IPS-18c (cell line): ENCODE measurements around the gene FN3KRP.
"Not testable (repeated sequence)": the region's sequence is repeated elsewhere in the genome, so short reads cannot be mapped to it uniquely, and the experiment has no call there.

Experiments used
- H3K4me3 ChIP-seq: 2 replicates; pipeline ENCODE4 v1.7.0; 2013; ENCODE audit warnings: low read depth, mild to moderate bottlenecking, low read length, moderate library complexity; ENCODE audit not compliant: insufficient read depth
- H3K9me3 ChIP-seq: one replicate; pipeline ENCODE4 v1.6.1; 2013; ENCODE audit warnings: mild to moderate bottlenecking, low read length, moderate library complexity; ENCODE audit not compliant: control insufficient read depth, insufficient read depth

FN3KRP gene

DNA sequence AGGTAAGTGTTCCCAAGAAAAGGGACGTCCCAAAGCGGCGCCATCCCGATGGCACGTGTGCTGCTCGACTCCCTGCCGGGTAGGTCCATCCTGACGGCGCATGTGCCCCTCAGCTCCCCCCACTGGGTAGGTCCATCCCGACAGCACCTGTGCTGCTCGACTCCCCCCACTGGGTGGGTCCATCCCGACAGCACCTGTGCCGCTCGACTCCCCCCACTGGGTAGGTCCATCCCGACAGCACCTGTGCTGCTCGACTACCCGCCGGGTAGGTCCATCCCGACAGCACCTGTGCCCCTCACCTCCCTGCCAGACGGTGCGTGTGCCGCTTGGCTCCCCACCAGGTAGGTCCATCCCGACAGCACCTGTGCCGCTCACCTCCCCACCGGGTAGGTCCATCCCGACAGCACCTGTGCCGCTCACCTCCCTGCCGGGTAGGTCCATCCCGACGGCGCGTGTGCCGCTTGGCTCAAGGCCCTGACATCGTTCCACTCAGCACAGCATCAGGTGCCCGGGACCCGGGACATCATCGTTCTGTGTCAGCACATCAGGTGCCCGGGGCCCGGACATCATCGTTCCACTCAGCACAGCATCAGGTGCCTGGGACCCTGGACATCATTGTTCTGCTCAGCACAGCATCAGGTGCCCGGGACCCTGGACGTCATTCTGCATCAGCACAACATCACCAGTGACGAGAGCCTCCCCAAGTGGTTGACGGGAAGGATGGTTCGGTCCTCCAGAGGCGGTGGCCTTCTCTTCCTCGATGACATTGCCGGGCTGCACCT is 13.2 kb downstream of the FN3KRP start:
- Histone ChIP-seq H3K4me3 (no peak overlapping the region), H3K9me3 (peaks cover 2% of the 10 kb centered on the region)

DNA sequence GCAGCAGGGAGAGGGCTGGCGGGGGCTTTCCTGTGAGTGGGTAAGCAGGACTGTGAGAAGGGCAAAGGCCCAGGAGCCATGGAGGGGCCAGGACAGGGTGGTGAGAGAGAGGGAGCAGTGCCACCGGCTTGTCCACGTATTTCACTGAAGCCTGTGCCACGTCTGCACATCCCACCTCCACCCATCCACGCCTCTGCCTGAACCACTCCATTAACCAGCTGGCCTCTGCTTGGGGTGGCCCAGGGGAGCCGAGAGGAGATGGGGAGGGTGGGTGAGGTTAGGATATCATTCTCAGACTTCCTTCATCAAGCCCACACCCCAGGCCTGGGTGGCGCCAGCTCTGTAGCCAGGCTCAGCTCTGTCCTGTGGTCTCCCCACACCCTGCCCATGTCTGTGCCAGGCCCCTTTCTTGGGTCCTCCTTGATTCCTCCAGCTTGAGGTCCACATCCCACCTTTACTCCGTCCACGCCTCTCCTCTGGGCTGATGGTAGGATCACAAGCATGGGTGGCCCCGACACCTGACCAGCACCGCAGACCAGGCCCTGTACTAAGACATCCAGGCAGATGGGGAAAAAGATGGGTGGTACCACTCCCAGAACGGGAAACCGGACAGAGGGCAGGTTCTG is 15.7 kb downstream of the FN3KRP start:
- no peak overlapping the region for H3K4me3 ChIP-seq
- peaks cover 2% of the 10 kb centered on the region for H3K9me3 ChIP-seq

DNA sequence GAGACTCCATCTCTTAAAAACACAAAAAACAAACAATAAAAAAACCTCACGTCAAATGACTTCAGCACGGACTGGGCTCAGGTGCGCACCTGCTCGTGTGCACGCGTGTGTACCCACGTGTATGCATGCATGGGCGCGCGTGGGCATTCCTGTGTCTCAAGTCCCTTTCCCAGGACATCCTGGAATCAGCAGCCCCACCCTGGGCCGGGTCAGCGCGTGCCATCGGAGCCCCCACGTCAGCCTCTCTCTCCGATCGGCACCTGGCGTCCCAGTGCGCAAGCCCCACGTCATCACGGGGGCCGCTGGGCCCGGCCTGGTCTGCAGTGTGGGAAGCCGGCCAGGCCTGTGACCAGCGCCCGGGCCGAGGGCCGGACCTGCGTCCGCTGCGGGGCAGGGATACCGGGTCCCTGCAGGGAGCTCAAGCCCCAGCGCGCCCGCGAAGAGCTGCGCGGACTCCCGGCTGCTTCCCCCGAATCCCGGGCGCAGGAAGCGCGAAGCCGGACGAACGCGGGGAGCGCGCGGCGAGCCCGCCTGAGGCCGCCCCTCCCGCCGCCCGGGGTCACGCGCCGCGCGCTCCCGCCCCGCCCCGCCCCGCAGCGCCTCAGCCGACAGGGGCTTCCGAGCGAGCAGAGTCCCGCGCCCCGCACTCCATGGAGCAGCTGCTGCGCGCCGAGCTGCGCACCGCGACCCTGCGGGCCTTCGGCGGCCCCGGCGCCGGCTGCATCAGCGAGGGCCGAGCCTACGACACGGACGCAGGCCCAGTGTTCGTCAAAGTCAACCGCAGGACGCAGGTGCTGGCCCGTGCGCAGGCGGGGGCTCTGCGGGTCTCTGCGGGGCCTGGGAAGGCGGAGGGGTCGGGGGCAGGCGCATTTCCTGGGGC is 18.7 kb downstream of the FN3KRP start, which contains the start of gene FN3K:
FN3K (plus strand) TSS at position 629 of the 880 bp plus-strand sequence; CDS start at position 651, 22 bp downstream.
- H3K9me3 ChIP-seq: no peaks in the 10 kb centered on the region
- peak within 1 kb of the TSS; percentile 67 for H3K4me3 ChIP-seq

DNA sequence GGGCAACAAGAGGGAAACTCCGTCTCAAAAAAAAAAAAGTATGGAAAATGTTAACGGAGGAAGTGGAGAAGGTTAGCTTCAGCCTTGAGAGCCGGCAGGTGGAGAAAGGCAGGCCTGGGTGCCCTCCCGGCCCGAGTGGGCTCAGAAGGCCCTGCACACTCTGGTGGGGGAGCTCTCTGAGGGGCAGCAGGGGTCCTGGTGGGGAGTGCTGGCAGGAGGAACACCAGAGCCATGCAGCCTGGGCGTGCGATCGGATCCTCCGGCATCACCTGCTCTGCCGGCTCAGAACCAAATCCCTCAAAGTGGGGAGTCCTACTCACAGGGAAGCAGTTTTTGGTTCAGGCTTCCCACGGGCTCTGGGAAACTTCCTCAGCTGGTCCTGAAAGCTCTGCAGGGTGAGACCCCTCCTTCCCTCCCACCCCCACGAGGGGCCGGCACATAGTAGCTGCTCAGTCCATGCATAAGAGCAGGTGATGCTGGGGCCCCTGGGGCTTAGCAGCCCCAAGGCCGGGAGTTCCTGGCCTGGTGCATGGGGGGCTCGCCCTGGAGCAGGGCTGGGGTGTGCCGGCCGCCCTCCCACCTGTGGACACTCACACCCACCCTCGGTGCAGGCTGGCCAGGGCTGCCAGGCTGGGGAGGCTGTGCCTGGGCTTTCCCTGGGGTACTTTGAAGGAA is 20.1 kb downstream of the FN3KRP start:
- H3K4me3 ChIP-seq: peak overlapping the region; percentile 24; the same call in 1 of the 2 replicates
- H3K9me3 ChIP-seq: peaks cover 5% of the 10 kb centered on the region

DNA sequence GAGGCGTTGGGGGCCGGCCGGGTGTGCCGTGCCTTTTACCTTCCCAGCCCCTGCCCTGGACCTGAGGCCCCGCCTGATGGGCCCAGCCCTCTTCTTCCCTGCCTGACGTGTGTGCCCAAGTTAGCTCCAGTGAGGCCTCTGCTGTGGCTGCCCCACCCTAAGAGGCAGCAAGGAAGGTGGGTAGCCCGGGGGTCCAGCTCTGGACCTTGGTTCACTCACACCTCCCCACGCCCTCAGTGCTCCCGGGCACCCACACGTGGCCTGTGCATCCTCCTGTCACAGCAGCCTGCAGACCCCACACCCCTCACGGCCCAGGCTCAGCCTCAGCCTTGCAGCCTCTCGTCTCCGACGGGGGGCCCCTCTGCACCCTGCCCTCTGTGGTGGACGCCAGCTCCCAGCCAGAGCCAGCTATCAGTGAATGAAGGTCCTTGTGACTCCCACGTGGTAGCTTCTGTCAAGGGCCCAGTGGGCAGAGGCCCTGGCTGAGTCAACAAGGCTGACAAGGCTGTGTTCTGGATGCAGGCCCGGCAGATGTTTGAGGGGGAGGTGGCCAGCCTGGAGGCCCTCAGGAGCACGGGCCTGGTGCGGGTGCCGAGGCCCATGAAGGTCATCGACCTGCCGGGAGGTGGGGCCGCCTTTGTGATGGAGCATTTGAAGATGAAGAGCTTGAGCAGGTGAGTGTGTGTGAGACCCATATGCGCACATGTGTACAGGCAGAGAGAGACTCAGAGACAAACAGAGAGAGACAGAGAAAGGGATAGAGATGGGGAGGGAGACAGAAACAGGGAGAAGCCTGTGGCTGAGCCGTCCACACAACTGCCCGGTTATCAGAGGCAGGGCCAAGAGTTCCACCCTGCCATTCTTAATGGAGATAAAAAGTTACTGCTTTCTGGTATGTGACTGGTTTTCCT is 21.7 kb downstream of the FN3KRP start:
- Histone ChIP-seq H3K4me3 (no peak overlapping the region), H3K9me3 (peaks cover 5% of the 10 kb centered on the region)

DNA sequence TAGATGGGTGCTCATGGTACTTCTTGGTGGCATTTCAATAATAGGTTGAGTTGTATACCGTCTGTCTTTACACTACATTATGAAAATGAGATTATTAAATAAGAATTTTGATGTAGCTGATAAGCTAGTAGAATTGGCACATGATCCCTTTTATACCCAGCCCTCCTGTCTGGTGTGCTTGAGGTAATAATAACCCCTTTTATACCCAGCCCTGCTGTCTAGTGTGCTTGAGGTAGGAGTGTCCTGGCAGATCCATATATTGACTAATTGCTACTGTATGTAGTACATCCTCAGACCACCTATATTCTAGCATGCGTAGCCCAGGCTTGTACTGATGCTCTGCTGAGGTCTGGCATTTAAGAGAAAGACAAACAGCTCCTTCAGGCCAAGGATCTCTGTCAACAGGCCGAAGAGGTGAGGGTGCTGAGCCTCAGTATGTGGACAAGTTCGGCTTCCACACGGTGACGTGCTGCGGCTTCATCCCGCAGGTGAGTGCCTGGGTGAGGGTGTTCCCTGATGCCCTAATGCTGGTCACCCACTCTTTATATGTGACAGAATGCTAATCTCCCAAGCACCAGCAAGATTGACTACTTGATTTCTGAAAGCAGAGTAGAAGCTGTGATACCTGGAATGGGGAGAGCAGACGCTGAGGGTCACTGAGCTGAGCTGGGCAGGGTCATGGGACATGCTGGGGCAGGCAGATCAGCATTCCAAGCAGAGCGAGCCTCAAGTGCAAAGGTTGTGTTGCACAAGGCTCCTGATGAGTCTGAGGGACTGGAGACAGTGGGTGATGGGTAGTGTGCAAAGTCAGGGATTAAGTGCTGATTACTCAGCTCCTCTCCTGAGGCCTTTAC is 24.6 kb downstream of the FN3KRP start:
- Histone ChIP-seq H3K9me3 (peaks cover 5% of the 10 kb centered on the region), H3K4me3 (no peak overlapping the region)

DNA sequence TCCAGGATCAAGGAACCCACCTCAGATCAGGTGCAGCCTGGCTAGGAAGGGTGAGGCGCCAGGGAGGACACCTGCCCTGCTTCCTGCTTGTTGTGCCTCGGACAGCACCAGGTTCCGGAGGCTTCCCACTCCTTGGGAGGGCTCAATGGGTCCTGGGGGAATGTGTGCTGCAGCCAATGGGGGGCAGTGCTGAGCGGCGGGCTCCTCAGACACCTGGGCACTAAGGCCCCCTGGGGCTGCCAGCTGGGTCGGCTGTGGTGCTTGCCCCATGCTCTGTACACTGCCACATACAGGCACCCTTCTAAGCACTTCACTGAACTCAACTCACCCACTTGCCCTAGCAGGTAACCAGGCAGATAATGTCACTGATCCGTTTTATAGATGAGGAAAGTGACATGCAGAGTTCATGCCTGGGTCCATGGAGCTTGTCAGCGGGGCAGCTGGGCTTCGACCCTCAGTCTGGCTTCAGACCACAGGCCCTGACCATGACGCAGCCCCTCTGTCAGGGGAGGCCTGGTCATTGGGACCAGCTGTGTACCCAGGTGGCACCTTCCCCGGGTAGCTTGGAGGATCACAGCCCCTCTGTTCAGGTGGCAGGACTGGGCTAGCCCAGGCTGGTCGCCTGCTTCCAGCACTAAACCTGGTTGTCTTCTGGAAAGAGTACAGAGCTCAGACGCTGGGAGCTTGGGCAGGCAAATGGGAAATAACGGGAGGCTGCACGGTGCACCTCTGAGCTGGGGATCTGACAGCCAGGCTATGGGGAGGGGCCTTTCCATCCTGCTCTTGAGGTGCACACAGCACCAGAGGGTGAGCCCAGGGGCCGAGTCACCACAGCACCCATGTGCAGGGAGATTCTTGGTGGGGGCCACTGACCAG is 27.1 kb downstream of the FN3KRP start:
- Histone ChIP-seq H3K4me3 (no peak overlapping the region), H3K9me3 (peaks cover 11% of the 10 kb centered on the region)

DNA sequence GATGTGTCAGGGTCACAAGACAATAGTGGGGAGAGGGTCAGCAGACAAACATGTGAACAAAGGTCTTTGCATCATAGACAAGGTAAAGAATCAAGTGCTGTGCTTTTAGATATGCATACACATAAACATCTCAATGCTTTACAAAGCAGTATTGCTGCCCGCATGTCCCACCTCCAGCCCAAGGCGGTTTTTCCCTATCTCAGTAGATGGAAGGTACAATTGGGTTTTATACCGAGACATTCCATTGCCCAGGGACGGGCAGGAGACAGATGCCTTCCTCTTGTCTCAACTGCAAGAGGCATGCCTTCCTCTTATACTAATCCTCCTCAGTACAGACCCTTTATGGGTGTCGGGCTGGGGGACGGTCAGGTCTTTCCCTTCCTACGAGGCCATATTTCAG is 28.2 kb downstream of the FN3KRP start:
- peaks cover 11% of the 10 kb centered on the region for H3K9me3 ChIP-seq
- H3K4me3 ChIP-seq: not testable (repeated sequence)

DNA sequence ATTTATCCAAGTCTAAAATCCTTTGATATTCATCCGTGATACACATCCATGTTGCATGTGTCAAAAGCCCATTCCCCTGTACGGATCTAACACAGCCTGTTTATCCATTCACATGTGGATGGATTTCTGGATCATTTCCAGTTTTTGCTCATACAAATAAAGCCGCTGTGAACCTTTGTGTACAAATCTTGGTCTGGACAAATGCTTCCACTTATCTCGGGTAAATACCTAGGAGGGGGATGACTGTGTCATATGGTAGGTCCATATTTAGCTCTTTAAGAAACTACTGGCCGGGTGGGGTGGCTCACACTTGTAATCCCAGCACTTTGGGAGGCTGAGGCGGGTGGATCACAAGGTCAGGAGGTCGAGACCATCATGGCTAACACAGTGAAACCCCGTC is 29.0 kb downstream of the FN3KRP start:
- no peak overlapping the region for H3K4me3 ChIP-seq
- H3K9me3 ChIP-seq: peaks cover 11% of the 10 kb centered on the region

DNA sequence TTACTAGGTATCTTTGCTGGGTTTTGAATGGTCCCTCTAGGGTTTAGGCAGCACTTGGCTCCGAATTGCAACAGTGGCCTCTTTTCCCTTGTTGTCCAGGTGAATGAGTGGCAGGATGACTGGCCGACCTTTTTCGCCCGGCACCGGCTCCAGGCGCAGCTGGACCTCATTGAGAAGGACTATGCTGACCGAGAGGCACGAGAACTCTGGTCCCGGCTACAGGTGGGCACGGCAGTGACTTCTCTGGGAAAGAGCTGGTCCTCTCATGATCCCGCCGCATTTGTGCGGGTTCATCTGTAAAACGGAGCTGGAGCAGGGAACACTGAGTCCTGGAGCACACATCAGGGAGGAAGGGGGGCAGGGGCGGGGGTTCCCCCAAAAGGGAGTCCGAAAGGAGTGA is 32.2 kb downstream of the FN3KRP start:
- Histone ChIP-seq H3K9me3 (peaks cover 6% of the 10 kb centered on the region), H3K4me3 (no peak overlapping the region)

DNA sequence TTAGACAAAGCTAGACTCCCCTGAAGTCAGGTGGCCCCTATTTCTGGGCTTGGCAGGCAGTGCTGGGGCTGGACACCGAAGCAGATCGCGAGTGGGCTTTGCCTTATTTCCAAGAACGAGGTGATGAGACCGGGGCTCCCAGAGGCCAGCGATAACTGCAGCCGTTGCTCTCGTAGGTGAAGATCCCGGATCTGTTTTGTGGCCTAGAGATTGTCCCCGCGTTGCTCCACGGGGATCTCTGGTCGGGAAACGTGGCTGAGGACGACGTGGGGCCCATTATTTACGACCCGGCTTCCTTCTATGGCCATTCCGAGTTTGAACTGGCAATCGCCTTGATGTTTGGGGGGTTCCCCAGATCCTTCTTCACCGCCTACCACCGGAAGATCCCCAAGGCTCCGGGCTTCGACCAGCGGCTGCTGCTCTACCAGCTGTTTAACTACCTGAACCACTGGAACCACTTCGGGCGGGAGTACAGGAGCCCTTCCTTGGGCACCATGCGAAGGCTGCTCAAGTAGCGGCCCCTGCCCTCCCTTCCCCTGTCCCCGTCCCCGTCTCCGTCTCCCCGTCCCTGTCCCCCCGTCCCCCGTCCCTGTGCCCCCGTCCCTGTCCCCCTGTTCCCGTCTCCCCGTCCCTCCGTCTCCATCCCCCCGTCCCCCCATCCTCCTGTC is 33.9 kb downstream of the FN3KRP start:
- Histone ChIP-seq H3K4me3 (no peak overlapping the region), H3K9me3 (peaks cover 6% of the 10 kb centered on the region)

DNA sequence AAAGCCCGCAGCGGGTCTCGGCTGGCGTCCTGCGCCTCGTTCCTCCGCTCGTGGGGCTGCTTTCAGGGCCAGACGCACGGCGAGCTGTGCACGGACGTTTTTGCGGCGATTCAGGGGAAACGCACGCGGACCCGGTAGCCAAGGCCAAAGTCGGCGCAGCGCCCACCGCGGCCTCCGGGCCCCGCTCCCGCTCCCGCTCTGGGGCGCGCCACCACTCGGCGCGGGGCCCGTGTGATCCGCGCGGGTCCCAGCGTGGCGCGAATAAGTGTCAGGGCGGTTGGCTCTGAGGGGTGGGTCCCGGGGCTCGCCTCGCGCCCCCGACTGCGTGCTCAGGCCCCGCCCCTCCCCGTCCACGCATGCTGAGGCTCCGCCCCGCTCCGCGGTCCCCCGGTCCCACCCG is 34.7 kb downstream of the FN3KRP start:
- Histone ChIP-seq H3K9me3 (peaks cover 6% of the 10 kb centered on the region), H3K4me3 (peak overlapping the region; percentile 57)

DNA sequence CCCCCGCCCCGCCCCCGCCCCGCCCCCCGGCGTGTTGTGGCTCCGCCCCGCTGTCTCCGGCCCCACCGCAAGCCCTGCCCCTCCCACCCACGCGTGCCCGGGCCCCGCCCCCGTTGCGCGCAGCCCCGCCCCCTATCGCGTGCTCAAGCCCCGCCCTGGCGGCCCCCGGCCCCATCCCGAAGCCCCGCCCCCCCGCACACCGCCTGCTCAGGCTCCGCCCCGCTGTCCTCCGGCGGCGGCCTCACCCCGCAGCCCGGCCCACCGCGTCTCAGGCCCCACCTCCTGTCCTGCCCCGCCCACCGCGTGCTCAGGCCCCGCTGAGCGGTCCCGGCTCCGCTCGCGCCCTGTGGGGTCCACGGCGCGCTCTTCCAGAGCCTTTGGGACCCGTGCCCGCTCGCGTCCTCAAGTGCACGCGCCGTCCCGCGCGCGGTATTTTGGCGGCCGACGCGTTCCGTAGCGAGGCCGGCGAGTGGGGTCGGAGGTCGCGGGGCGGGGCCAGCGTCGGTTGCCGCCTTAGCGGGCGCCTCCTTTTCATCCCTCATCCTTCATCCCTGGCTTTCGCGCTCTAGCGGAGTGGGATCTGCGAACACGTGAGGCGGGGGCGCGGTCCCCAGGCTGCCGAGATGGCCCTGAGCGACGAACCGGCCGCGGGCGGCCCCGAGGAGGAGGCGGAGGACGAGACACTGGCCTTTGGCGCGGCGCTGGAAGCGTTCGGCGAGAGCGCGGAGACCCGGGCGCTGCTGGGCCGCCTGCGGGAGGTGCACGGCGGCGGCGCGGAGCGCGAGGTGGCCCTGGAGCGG is 35.3 kb downstream of the FN3KRP start, which contains the start of gene TBCD:
TBCD (plus strand) TSS at position 495 of the 800 bp plus-strand sequence; CDS start at position 624, 129 bp downstream.
- Histone ChIP-seq H3K9me3 (peaks cover 3% of the 10 kb centered on the region), H3K4me3 (peak within 1 kb of the TSS; percentile 99)
